Fibroblast of lung (primary cell): ENCODE measurements around the gene ADARB1. TPM values are rescaled to one million over a fixed set of nuclear protein-coding genes. Genes with fewer than 3 reads are reported as not detected.

Experiments
- DNase-seq, 2 donors: peaks; one replicate each; pipeline versions ENCODE4 v3.0.0 to v3.0.0-alpha.2; 2010; ENCODE audit warnings: low read depth in 2 of 2
- H2AFZ ChIP-seq: 2 replicates; pipeline ENCODE4 v1.5.1; 2012; ENCODE audit warnings: low read length, control low read depth, inconsistent platforms
- H3K27ac ChIP-seq: 2 replicates; pipeline ENCODE4 v1.5.1; 2011; ENCODE audit warnings: low read length, control low read depth; ENCODE audit not compliant: insufficient read depth
- H3K27me3 ChIP-seq: 2 replicates; pipeline ENCODE4 v1.5.1; 2011; ENCODE audit warnings: mild to moderate bottlenecking, low read length; ENCODE audit not compliant: control insufficient read depth, insufficient read depth
- H3K36me3 ChIP-seq: 2 replicates; pipeline ENCODE4 v1.5.1; 2011; ENCODE audit warnings: low read length; ENCODE audit not compliant: control insufficient read depth, insufficient read depth
- H3K4me1 ChIP-seq: 2 replicates; pipeline ENCODE4 v1.5.1; 2011; ENCODE audit warnings: low read length; ENCODE audit not compliant: control insufficient read depth, insufficient read depth; ENCODE audit errors: extremely low read depth
- H3K4me2 ChIP-seq: 2 replicates; pipeline ENCODE4 v1.5.1; 2011; ENCODE audit warnings: low read length, control low read depth; ENCODE audit not compliant: insufficient read depth; ENCODE audit errors: extremely low read depth
- H3K4me3 ChIP-seq, 4 experiments: fragments of 200-600 bp in 1 of 4; sonication (generic) in 1 of 4; replicated peaks in 1 of 4; 2 replicates each; pipeline ENCODE4 v1.5.1; 2011 to 2016; ENCODE audit warnings: low read length in 4 of 4, low read depth in 3 of 4, mild to moderate bottlenecking in 3 of 4, control low read depth in 2 of 4, inconsistent platforms in 1 of 4, mixed read lengths in 1 of 4; ENCODE audit not compliant: insufficient read depth in 1 of 4; ENCODE audit errors: control extremely low read depth in 1 of 4
- H3K79me2 ChIP-seq: 2 replicates; pipeline ENCODE4 v1.5.1; 2012; ENCODE audit warnings: mild to moderate bottlenecking, low read length, inconsistent platforms; ENCODE audit not compliant: control insufficient read depth, insufficient read depth
- H3K9ac ChIP-seq: 2 replicates; pipeline ENCODE4 v1.5.1; 2011; ENCODE audit warnings: mild to moderate bottlenecking, low read length, control low read depth; ENCODE audit not compliant: insufficient read depth
- H3K9me3 ChIP-seq: 2 replicates; pipeline ENCODE4 v1.5.1; 2012; ENCODE audit warnings: low read depth, low read length; ENCODE audit not compliant: control insufficient read depth, insufficient read depth
- H4K20me1 ChIP-seq: 2 replicates; pipeline ENCODE4 v1.5.1; 2011; ENCODE audit warnings: low read length; ENCODE audit not compliant: control insufficient read depth, insufficient read depth; ENCODE audit errors: extremely low read depth
- EZH2 ChIP-seq: IDR thresholded peaks from 2 replicates; pipeline ENCODE4 v1.5.1; 2012; ENCODE audit warnings: low read length, control low read depth, mild to moderate bottlenecking; ENCODE audit errors: missing control alignments
- polyA plus RNA-seq, 2 donors: library from polyadenylated mRNA; depleted of rRNA in 1 of 2; stranded (reverse) in 1 of 2; unstranded in 1 of 2; fragments of >200 nt; gene quantifications; 2 replicates each; pipeline ENCODE4 v1.2.1, GENCODE V29; 2011 to 2012; ENCODE audit warnings: missing spikeins in 1 of 2
- total RNA-seq: library from RNA; depleted of rRNA; stranded (reverse); fragments of >200 nt; gene quantifications from 2 replicates; pipeline ENCODE4 v1.2.1, GENCODE V29; 2014
- TF ChIP-seq, protein P1 (sequence below), 2 donors: IDR thresholded peaks in 1 of 2; conservative IDR thresholded peaks in 1 of 2; 1 replicate in 1 of 2; 2 replicates in 1 of 2; pipeline ENCODE4 v1.5.1; 2011 to 2012; ENCODE audit warnings: low read length in 2 of 2, control low read depth in 1 of 2, inconsistent platforms in 1 of 2, low read depth in 1 of 2, mild to moderate bottlenecking in 1 of 2

ADARB1 gene
- total and polyA plus RNA-seq, 2 donors (not counting 1 experiment from before 2014, with no cell fraction given): 20.2 to 25.3 TPM

GRCh38 chr21:45108034-45108790 is 33.8 kb downstream of the ADARB1 start:
- H2AFZ ChIP-seq: no peak overlapping the region
- H3K4me2 ChIP-seq: no peak overlapping the region
- no peak for DNase-seq
- H3K9me3 ChIP-seq: no peaks in the 10 kb centered on the region
- no peaks in the 10 kb centered on the region for H3K27me3 ChIP-seq
- H3K36me3 ChIP-seq: no peaks in the 10 kb centered on the region
- no peaks in the 10 kb centered on the region for H3K4me1 ChIP-seq
- H3K27ac ChIP-seq: no peak overlapping the region
- no peak overlapping the region for H3K9ac ChIP-seq
- H3K79me2 ChIP-seq: no peaks in the 10 kb centered on the region
- no peaks in the 10 kb centered on the region for H4K20me1 ChIP-seq
- TF ChIP-seq, protein P1, sequence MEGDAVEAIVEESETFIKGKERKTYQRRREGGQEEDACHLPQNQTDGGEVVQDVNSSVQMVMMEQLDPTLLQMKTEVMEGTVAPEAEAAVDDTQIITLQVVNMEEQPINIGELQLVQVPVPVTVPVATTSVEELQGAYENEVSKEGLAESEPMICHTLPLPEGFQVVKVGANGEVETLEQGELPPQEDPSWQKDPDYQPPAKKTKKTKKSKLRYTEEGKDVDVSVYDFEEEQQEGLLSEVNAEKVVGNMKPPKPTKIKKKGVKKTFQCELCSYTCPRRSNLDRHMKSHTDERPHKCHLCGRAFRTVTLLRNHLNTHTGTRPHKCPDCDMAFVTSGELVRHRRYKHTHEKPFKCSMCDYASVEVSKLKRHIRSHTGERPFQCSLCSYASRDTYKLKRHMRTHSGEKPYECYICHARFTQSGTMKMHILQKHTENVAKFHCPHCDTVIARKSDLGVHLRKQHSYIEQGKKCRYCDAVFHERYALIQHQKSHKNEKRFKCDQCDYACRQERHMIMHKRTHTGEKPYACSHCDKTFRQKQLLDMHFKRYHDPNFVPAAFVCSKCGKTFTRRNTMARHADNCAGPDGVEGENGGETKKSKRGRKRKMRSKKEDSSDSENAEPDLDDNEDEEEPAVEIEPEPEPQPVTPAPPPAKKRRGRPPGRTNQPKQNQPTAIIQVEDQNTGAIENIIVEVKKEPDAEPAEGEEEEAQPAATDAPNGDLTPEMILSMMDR (conservative IDR thresholded peaks at IDR 0.05 in 1 of 2, IDR thresholded peaks at IDR 0.05 in 1 of 2; ENCODE audit: low read depth in 1 of 2, low read length in 2 of 2): no peak
- TF ChIP-seq EZH2: no peak
- no peak overlapping the region for H3K4me3 ChIP-seq

GRCh38 chr21:45108808-45109781 is 34.7 kb downstream of the ADARB1 start:
- Histone ChIP-seq H3K79me2 (no peaks in the 10 kb centered on the region), H4K20me1 (no peaks in the 10 kb centered on the region)
- TF ChIP-seq EZH2: no peak
- TF ChIP-seq, protein P1 (conservative IDR thresholded peaks at IDR 0.05 in 1 of 2, IDR thresholded peaks at IDR 0.05 in 1 of 2; ENCODE audit: low read depth in 1 of 2, low read length in 2 of 2): no peak

More at GRCh38 chr21:45108808-45109781, 34.7 kb downstream of the ADARB1 start:
- no peak for DNase-seq
- no peak overlapping the region for H3K27ac ChIP-seq
- no peak overlapping the region for H2AFZ ChIP-seq
- H3K4me3 ChIP-seq: no peak overlapping the region
- no peaks in the 10 kb centered on the region for H3K36me3 ChIP-seq
- no peaks in the 10 kb centered on the region for H3K4me1 ChIP-seq
- H3K27me3 ChIP-seq: no peaks in the 10 kb centered on the region
- H3K9ac ChIP-seq: no peak overlapping the region
- H3K9me3 ChIP-seq: no peaks in the 10 kb centered on the region
- H3K4me2 ChIP-seq: no peak overlapping the region
